ENCODE results near the gene KLK10.

GRCh38 chr19:50979758-50980157 is 39.8 kb downstream of the KLK10 start:
- TF ChIP-seq POLR2A (IDR thresholded peaks at IDR 0.05): no peak
- TF ChIP-seq CTCF (IDR thresholded peaks at IDR 0.05 in 4 of 5, conservative IDR thresholded peaks at IDR 0.05 in 1 of 5): no peak
